NCI-H748 (cell line): Measurements from ENCODE around the gene ARFGEF3.
"Not testable (repeated sequence)": the region's sequence is repeated elsewhere in the genome, so short reads cannot be mapped to it uniquely, and the experiment has no call there.

Source experiments
- DNase-seq: peaks from one replicate; lab custom pipeline; 2025; ENCODE audit not compliant: unreplicated experiment; lab: John Stamatoyannopoulos, UW

ARFGEF3 gene

DNA sequence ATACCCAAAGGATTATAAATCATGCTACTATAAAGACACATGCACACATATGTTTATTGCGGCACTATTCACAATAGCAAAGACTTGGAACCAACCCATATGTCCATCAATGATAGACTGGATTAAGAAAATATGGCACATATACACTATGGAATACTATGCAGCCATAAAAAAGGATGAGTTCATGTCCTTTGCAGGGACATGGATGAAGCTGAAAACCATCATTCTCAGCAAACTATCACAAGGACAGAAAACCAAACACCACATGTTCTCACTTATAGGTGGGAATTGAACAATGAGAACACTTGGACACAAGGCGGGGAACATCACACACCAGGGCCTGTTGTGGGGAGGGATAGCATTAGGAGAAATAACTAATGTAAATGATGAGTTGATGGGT lies 50.8 kb downstream of the ARFGEF3 start:
- not testable (repeated sequence) for DNase-seq

DNA sequence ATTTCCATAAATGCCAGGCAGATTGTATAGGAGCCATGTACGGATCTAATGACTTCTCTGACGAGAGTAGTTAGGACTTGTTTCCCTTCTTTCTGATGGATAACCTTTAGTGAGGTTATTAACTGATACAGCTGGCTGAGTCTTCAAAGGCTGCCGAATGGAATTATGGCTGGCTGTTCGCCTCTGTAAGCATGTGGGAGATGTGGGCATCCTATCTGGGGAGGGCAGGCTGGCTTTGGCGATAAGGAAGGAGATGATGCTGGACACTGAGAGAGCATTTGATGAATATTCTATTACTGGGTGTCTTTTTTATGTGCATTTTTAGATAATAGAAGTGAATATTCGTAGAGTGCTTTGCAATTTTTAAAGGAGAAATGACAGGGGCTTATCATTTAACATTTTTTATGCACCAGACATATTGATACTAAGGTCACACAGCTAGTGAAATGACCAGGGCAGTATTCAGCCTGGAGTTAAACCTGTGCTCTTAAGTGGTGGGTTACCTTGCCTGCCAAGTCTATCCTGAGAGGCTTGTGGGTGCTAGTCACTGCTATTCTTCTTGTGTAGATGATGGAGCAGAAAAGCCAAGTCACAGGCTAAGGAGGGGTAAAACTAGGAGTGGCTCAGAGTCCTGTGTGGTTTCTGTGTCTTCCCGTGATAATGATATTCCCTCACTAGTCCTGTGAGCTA lies 53.5 kb downstream of the ARFGEF3 start:
- DNase-seq: no peak

DNA sequence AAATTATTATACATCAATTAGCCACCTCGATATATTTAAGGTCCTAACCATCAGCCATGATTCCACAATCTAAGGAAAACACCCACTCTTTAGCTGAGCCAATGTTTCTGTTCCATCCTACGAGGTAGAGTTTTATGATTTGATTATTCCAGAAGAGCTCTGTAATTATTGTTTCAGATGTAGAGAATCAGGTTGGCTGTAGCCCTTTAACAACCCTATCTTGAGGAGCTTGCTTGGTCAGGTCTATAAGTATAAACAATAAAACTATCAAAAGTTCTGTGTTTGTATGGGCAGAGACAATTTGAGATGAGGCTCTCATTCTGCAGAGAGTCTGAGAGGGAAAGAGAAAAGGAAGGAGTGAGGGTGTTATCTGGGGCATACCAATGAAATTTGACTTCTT lies 56.7 kb downstream of the ARFGEF3 start, which contains the start of gene PBOV1:
Gene PBOV1 (minus strand): TSS at position 43 of the 400 bp plus-strand sequence. CDS start 96 bp downstream, outside the sequence.
- no peak for DNase-seq

GRCh38 chr6:138219398-138219797 lies 57.7 kb downstream of the ARFGEF3 start:
- DNase-seq: no peak

DNA sequence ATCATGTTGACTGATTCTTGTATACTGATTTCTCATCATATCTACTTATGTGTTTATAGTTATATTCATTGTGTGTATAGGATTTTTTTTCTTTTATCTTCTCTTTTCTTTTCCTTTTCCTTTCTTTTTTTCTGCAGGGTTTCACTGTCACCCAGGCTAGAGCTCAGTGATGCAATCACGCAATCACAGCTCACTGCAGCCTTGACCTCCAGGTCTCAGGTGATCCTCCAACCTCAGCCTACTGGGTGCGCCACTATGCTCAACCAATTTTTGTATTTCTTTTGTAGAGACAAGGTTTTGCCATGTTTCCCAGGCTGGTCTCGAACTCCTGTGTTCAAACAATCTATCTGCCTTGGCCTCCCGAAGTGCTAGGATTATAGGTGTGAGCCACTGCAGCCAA lies 58.2 kb downstream of the ARFGEF3 start:
- no peak for DNase-seq

GRCh38 chr6:138222901-138223546 lies 61.3 kb downstream of the ARFGEF3 start:
- no peak for DNase-seq

- no peak for DNase-seq
Measured at GRCh38 chr6:138225953-138226352, 64.2 kb downstream of the ARFGEF3 start.

- peak; percentile 61 for DNase-seq
Measured at GRCh38 chr6:138226700-138227315, 65.1 kb downstream of the ARFGEF3 start.

- DNase-seq: peak; percentile 86
Measured at GRCh38 chr6:138227316-138227781, 65.6 kb downstream of the ARFGEF3 start.

DNA sequence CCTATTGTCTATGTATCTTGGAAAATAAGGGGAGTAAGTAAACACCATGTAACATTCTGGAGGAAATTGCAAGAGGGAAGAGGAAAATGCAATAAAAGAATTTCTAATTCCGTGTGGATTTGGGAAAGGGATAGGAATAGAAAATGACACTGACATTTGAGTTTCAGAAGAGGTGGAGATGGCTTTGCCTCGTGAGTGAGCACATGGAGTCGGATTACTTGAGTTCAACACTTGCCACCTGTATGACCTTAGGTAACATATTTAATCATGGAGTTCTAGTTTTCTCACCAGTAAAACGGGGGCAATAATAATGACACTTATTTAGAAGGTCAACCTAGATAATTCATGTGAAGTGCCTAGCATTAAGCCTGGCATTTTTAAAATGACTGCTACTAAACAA lies 67.3 kb downstream of the ARFGEF3 start:
- DNase-seq: peak; percentile 40

- peak; percentile 62 for DNase-seq
Measured at GRCh38 chr6:138229663-138230179, 68.0 kb downstream of the ARFGEF3 start.

DNA sequence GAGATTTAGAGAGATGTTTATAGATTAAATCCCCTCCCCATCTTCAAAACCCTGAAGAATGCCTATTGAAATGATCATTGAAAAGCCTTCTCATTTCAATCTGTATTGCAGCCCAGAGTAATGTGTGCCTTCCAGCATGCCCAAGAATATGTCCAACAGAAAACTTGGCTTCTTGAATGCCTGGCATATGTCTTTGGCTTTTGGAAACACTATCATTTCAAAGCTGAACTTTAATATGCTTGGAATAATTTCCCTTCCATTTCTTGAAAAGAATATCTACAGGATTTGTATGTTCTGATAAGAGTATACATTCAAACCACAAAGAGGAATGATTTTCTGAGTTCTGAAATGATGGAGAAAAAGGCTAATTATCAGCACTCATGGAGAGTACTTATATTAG lies 68.5 kb downstream of the ARFGEF3 start:
- DNase-seq: no peak

DNA sequence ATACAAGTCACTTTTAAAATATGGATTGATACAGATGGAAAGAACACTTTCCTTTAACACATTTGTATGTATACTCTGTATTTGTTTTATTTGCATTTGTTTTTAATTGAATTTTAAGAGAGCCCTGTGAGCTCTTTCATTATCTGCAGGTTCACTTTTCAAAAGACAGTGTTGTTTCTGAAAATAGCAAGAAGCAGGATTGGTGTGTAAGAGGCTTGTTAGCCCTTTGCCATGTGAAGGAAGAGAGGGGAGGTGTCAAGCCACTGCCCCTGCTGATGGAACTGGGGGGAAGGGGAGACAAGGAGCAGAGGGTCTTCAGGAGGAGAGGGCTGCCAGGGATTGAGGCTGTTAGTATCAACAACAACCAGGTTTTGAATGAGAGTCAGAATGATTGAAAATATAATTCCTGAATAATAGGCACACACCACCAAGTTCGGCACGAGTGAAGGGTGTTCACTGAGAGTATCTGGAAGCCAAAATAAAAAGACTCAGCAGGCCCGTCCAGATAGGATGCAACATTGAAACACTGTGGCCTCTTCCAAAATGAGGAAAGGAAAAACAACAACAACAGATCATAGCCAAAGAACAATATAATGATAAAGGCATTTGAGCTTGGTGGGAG lies 69.1 kb downstream of the ARFGEF3 start:
- DNase-seq: peak; percentile 16

- peak; percentile 96 for DNase-seq
Measured at GRCh38 chr6:138231381-138231886, 69.7 kb downstream of the ARFGEF3 start.

DNA sequence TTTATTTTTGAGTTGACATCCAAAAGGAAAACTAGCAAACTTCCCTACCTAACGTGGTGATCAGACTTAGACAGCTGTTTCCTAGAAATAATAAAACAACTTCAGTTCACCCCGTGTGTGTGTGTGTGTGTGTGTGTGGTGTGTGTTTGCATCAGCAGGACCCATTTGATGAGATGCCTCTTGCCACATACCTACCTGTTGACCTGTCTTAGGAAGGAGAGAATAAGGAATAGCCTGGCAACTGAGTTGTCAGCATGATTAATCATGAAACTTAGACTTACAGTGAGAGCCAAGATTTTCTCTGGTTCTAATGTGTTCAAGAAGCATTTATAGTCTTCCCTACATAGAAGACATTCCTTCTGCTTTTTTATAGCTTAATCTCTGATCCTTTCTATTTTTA lies 72.6 kb downstream of the ARFGEF3 start:
- DNase-seq: no peak

DNA sequence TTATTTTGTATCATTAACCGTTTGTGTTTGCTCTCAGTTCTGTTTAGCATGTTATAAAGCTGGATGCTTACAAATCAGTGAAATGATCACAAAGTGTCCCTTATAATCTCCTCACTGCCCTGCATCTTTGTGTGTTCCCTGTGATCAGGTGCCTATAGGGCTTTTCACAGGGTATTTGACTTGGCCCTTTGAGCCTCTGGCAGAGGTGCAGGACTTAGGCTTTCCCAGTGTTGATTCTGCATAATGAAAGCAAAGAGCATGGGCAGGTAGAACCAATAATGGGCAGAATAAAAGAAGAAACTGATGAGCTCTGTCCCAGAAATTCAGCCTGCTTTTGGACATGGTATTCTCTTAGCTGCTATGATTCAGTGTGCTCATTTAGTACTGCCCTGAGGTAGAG lies 73.5 kb downstream of the ARFGEF3 start:
- DNase-seq: no peak

DNA sequence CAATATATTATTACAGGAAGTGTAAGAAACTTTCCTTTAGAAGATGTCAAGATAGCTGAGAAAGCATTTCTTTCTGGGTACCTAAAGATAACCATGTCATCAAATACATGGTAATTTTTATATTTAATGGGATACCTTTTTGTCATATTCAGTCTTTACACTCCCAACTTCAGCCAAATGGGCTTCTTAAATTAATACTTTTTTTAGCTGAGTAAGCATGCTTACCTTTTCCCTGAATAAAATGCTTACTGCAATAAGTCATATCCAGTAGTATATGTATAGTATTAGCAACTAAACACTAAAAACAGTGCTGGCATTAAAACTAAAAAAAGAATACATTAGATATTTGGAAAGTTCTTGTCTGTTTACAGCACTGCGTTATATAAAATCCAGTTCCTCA lies 74.0 kb downstream of the ARFGEF3 start:
- no peak for DNase-seq

DNA sequence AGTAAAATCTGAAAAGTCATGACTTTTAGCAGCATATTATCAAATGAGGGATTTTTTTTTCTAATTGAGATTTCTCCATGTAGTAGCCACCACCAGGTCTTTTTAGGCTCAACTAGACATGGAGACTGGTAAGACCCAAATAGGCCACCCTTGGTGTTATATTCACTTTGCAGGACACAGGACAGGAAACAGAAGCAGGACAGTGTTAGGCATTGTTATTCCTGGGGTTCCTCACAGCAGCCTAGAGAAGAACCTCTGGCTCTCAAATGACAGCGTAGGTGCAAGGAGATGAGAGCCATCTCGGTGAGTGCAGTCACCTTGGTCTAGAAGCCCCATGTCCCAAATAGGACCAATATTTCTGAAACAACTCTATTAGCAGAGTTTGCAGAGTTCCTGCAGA lies 75.7 kb downstream of the ARFGEF3 start:
- no peak for DNase-seq

GRCh38 chr6:138238368-138238767 lies 76.6 kb downstream of the ARFGEF3 start:
- DNase-seq: no peak

- no peak for DNase-seq
Measured at GRCh38 chr6:138239774-138240173, 78.0 kb downstream of the ARFGEF3 start.
